Spleen (tissue), 7 donors: ENCODE results near the gene SOWAHA.

Experiments used
- POLR2A ChIP-seq, 3 donors: fragments of 450-650 bp; IDR thresholded peaks; one replicate each; pipeline ENCODE4 v1.5.1; 2017; ENCODE audit warnings: antibody characterized with exemption in 3 of 3, mild to moderate bottlenecking in 1 of 3
- POLR2AphosphoS5 ChIP-seq, 3 donors: sonication (generic); formaldehyde crosslinking; IDR thresholded peaks; one replicate each; pipeline ENCODE4 v1.5.1; 2017; ENCODE audit warnings: antibody characterized with exemption in 3 of 3
- TF ChIP-seq, protein P1 (sequence below), 11 experiments: fragments of 200-600 bp in 7 of 11; fragments of 450-650 bp in 4 of 11; sonication (generic) in 4 of 11; IDR thresholded peaks in 8 of 11; conservative IDR thresholded peaks in 3 of 11; 1 replicate in 7 of 11; 2 replicates in 4 of 11; pipeline versions ENCODE4 v1.4.0 to v1.8.0; 2016 to 2021; ENCODE audit warnings: antibody characterized with exemption in 11 of 11, inconsistent platforms in 4 of 11, mild to moderate bottlenecking in 1 of 11
- donor health status: DM: no; HTN: no; CAD: no; lungs with moderate emphysema.
- donor health status: DM: no; HTN: no; CAD: no.
- donor health status: DM: no; HTN: no; CAD: no.

DNA sequence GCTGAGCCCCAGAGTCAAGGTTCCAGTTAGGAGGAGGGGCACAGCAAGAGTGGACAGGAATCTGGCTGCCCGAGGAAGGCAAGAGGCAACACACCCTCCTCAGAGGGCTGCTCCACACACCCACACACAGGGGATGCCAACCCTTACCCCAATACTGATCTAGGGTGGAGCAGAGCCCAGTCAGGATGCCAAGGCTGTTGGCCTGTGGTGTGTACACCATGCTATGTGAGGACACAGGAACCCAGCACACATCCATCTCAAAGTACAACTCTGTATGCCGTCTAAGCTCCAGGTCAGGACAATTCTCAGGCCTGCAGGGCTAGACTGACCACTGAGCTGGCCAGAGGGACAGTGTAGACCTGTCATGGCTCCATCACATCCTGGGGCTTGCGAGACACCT lies 38.7 kb upstream of the SOWAHA start:
- TF ChIP-seq, protein P1, sequence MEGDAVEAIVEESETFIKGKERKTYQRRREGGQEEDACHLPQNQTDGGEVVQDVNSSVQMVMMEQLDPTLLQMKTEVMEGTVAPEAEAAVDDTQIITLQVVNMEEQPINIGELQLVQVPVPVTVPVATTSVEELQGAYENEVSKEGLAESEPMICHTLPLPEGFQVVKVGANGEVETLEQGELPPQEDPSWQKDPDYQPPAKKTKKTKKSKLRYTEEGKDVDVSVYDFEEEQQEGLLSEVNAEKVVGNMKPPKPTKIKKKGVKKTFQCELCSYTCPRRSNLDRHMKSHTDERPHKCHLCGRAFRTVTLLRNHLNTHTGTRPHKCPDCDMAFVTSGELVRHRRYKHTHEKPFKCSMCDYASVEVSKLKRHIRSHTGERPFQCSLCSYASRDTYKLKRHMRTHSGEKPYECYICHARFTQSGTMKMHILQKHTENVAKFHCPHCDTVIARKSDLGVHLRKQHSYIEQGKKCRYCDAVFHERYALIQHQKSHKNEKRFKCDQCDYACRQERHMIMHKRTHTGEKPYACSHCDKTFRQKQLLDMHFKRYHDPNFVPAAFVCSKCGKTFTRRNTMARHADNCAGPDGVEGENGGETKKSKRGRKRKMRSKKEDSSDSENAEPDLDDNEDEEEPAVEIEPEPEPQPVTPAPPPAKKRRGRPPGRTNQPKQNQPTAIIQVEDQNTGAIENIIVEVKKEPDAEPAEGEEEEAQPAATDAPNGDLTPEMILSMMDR (IDR thresholded peaks at IDR 0.05 in 8 of 11, conservative IDR thresholded peaks at IDR 0.05 in 3 of 11) = no peak
- TF ChIP-seq POLR2A (IDR thresholded peaks at IDR 0.05) (no peak), POLR2AphosphoS5 (IDR thresholded peaks at IDR 0.05) (no peak)
